Activated CD4-positive, alpha-beta memory T cell treated with anti-CD3 and anti-CD28 coated beads, Interleukin-2, amount 10 ng/mL, durations not matched to agents 7 days and 5 days (primary cell): ENCODE data around the gene APEH. TPM values are rescaled to one million over a fixed set of nuclear protein-coding genes. Genes with fewer than 3 reads are reported as not detected.

Source experiments
- CTCF ChIA-PET: fragments of 350-600 bp; sonication (Branson Sonifier 250); formaldehyde crosslinking; loops from one replicate; lab custom pipeline; 2021; ENCODE audit warnings: antibody characterized with exemption, inconsistent platforms; lab: Charles Lee
- POLR2A ChIA-PET: fragments of 350-600 bp; sonication (Branson Sonifier 250); formaldehyde crosslinking; loops from one replicate; lab custom pipeline; 2021; ENCODE audit warnings: antibody characterized with exemption; lab: Charles Lee
- DNase-seq: peaks from one replicate; pipeline ENCODE4 v3.0.0-alpha.2; 2020
- H3K27ac Mint-ChIP-seq: one replicate; pipeline ENCODE4 v1.8.0; 2021; ENCODE audit warnings: mild to moderate bottlenecking, mixed read lengths
- H3K27me3 Mint-ChIP-seq: one replicate; pipeline ENCODE4 v1.8.0; 2021; ENCODE audit warnings: mixed read lengths
- H3K36me3 Mint-ChIP-seq: one replicate; pipeline ENCODE4 v1.8.0; 2021; ENCODE audit warnings: low read depth, mixed read lengths
- H3K4me1 Mint-ChIP-seq: one replicate; pipeline ENCODE4 v1.8.0; 2021; ENCODE audit warnings: mixed read lengths
- H3K4me3 Mint-ChIP-seq: one replicate; pipeline ENCODE4 v1.8.0; 2021; ENCODE audit warnings: mild to moderate bottlenecking, mixed read lengths
- H3K9me3 Mint-ChIP-seq: one replicate; pipeline ENCODE4 v1.8.0; 2021; ENCODE audit warnings: mixed read lengths
- total RNA-seq, 2 experiments: library from RNA; stranded (reverse); gene quantifications; one replicate each; pipeline ENCODE4 v1.2.3, GENCODE V29; 2021

APEH gene
- total RNA-seq, 2 experiments from 2014 or later, result 132 to 136 TPM

DNA sequence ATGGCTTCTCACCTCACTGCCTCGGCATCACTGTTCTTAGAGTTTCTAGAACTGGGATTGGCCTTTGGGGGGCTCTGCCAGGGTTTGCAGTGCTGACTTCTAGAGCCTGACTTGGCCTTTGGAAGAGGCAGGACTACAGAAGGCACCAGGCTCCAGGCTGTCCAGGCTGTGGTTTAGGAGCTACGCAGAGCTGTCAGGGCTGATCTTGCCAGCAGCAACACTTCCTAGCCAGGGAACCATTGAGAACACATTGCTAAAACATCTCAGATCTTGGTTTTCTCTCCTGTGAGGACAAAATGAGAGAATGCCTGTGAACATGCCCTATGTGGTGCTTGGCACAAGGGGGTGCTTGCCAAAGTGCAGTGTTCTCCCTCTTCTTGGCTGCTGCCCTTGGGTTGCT lies 34.6 kb upstream of the APEH start:
- ChIA-PET CTCF (no interaction called here), POLR2A (no interaction called here)
- Mint-ChIP-seq H3K4me1 (peaks cover 5% of the 10 kb centered on the region), H3K36me3 (no peaks in the 10 kb centered on the region), H3K9me3 (no peaks in the 10 kb centered on the region), H3K27me3 (peaks cover 7% of the 10 kb centered on the region), H3K27ac (no peak overlapping the region), H3K4me3 (no peak overlapping the region)
- DNase-seq, result no peak

DNA sequence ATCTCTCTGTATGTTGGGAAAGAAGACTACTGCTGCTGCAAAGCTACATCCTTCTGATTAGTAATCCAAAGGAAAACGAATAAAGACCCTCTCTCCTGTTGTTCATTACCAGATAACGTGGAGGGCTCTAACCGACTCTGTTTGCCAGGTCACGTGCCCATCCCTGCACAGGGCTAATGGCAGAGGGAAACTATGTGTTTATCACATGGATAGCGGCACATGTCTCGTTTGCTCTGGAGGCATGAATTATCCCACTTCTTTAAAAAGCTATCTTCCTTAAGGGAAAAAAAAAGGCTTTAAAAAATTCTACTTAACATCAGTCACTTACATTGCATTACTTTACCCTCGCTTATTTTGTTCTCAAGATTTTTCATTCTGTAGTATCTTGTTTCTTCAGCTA lies 32.9 kb upstream of the APEH start:
- Mint-ChIP-seq H3K27ac (no peak overlapping the region), H3K9me3 (no peaks in the 10 kb centered on the region), H3K27me3 (peaks cover 4% of the 10 kb centered on the region), H3K36me3 (no peaks in the 10 kb centered on the region), H3K4me1 (peaks cover 5% of the 10 kb centered on the region), H3K4me3 (no peak overlapping the region)
- ChIA-PET CTCF (no interaction called here), POLR2A (no interaction called here)
- no peak for DNase-seq

DNA sequence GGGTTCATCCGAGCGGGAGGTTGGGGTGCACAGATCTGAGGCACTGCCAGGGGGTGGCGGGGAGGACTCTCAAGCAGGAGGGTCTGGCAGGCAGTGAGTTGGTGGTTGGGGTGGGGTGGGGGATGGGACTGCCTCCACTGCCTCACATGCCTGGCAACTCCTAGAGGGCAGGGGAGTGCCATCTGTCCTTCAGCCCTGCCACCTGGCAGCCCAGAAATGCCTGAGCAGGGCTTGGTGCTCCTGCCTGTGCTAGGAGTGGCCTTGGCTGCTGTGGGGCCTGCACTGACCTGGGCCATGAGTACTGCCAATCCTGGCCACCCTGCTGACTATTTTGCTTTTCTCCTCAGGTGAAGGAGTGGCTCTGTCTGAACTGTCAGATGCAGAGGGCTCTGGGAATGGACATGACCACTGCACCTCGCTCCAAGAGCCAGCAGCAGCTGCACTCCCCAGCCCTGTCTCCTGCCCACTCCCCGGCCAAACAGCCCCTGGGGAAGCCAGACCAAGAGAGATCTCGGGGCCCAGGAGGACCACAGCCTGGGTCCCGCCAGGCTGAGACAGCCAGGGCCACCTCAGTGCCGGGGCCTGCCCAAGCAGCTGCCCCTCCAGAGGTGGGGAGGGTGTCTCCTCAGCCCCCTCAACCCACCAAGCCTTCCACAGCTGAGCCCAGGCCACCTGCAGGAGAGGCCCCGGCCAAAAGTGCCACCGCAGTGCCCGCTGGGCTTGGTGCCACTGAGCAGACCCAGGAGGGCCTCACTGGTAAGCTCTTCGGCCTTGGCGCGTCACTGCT lies 32.0 kb upstream of the APEH start:
- CTCF ChIA-PET, result no interaction called here
- POLR2A ChIA-PET, result no interaction called here
- H3K4me3 Mint-ChIP-seq, result no peak overlapping the region

DNA sequence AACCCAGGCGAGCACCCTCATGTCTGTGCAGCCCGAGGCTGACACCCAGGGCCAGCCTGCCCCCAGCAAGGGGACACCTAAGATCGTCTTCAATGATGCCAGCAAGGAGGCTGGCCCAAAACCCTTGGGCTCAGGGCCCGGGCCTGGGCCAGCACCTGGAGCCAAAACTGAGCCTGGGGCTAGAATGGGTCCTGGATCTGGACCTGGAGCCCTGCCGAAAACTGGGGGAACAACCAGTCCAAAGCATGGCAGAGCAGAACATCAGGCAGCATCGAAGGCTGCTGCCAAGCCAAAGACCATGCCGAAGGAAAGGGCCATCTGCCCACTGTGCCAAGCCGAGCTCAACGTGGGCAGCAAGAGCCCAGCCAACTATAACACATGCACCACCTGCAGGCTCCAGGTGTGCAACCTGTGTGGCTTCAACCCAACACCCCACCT lies 31.4 kb upstream of the APEH start:
- POLR2A ChIA-PET, result no interaction called here
- no peak overlapping the region for H3K4me3 Mint-ChIP-seq
- H3K9me3 Mint-ChIP-seq, result no peaks in the 10 kb centered on the region

More for the DNA sequence above, 32.0 kb upstream of the APEH start:
- Mint-ChIP-seq H3K36me3 (no peaks in the 10 kb centered on the region), H3K27me3 (peaks cover 4% of the 10 kb centered on the region), H3K9me3 (no peaks in the 10 kb centered on the region), H3K27ac (no peak overlapping the region), H3K4me1 (peaks cover 1% of the 10 kb centered on the region)
- no peak for DNase-seq

DNA sequence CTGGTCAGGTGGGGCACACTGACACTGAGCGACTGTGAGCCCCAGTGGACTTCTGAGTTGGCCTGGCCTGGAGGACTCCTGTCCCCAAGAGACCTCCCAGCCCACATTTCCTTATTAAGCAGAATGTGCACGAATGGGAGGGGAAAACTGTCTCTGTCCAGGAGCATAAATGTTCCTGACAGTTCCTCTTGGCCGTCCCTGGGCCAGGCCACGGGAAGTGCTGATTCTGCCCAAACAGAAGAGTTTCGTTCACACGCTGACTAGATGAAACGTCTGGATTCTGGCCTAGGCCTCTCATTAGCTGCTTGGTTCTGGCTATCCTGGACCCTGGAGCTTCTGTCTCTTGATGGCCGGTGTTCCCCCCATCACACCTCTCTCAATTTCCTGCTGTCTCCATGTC lies 29.5 kb upstream of the APEH start:
- Mint-ChIP-seq H3K27me3 (peaks cover 4% of the 10 kb centered on the region), H3K4me1 (no peaks in the 10 kb centered on the region), H3K27ac (no peak overlapping the region), H3K9me3 (no peaks in the 10 kb centered on the region), H3K36me3 (no peaks in the 10 kb centered on the region), H3K4me3 (no peak overlapping the region)
- CTCF ChIA-PET, result no interaction called here
- DNase-seq, result no peak
- POLR2A ChIA-PET, result no interaction called here

More for the DNA sequence above, 31.4 kb upstream of the APEH start:
- Mint-ChIP-seq H3K36me3 (no peaks in the 10 kb centered on the region), H3K27ac (no peak overlapping the region), H3K4me1 (no peaks in the 10 kb centered on the region), H3K27me3 (peaks cover 4% of the 10 kb centered on the region)
- no peak for DNase-seq
- CTCF ChIA-PET, result no interaction called here

DNA sequence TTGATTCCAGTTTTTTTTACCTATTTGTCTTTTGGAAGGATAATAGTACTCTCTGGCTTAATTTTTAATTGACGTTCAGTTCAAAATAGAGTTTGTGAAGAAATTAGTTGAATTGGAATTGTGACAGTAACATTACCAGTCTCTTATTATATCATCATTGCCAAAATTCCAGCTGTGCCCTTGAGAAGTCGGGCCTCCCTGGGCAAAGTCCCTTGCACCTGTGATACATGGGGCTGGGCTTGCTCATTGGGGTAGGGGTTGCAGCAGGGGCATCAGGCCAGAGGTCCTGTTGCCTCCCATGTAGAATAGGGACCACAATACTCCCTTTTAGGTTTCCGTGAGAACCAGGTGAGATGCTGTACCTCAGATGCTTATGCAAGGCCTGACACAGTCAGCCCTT lies 27.9 kb upstream of the APEH start:
- no peak for DNase-seq
- no peaks in the 10 kb centered on the region for H3K4me1 Mint-ChIP-seq
- H3K4me3 Mint-ChIP-seq, result no peak overlapping the region
- ChIA-PET POLR2A (no interaction called here), CTCF (interaction anchor here (1.1 kb wide), 1 partner anchor 25 kb away, joined by 3 read pairs; no protein-coding TSS in a partner anchor)
- H3K27ac Mint-ChIP-seq, result no peak overlapping the region
- H3K9me3 Mint-ChIP-seq, result no peaks in the 10 kb centered on the region
- H3K27me3 Mint-ChIP-seq, result peaks cover under 1% of the 10 kb centered on the region
- H3K36me3 Mint-ChIP-seq, result no peaks in the 10 kb centered on the region

DNA sequence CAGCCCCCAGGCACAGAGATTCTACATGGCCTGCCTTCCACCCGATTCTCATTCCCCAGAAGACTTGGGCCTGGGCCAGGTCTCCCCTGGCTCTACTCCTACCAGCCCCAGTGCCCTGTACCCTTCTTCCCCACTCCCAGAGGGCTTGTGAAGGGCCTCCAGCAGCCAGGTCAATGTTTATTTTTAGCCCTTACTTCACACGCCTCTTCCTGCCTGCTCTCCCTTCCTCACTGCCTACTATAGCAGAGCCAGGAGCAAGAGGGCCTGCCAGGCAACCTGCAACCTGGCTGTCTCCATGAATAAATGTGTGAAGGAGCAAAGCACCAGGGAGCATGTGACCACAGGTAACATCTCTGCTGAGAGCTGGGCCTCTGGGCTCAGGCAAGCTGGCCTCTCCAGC lies 26.4 kb upstream of the APEH start:
- H3K9me3 Mint-ChIP-seq, result no peaks in the 10 kb centered on the region
- CTCF ChIA-PET, result interaction anchor here (1.7 kb wide), 1 partner anchor 108 kb away, joined by 5 read pairs; no protein-coding TSS in a partner anchor
- no peaks in the 10 kb centered on the region for H3K36me3 Mint-ChIP-seq
- H3K27ac Mint-ChIP-seq, result no peak overlapping the region
- H3K4me1 Mint-ChIP-seq, result no peaks in the 10 kb centered on the region
- POLR2A ChIA-PET, result no interaction called here
- no peak overlapping the region for H3K4me3 Mint-ChIP-seq
- no peaks in the 10 kb centered on the region for H3K27me3 Mint-ChIP-seq
- no peak for DNase-seq

DNA sequence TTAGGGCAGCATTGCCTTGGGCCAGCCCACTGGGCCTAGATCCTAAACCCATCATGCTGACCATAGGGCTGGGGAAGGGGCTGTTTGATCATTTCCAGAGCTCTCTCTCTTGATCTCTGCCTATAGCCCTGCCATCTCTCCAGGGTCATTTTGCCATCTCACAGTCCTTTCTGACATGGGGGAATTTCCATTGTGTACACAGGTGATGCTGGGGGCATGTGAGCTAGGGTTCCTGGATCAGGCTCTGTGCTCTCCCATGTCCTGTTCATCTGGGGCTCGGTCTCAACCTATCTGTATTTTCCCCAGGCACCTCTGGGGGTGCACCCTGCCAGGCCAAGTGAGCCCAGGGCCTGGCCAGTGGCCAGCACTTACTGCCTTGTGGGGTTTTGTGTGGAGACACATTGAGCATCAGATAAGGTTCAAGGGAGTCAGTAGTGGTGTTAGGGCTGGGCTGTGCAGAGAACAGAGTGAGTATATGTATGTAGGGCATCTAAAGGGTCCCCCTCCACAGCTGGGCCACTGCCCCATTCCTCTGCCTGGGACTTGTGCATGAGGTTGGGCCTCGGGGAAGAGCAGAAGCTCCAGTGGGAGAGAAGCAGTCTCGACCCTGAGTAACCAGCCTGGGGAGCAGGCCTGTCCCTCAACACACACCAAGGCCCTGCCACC lies 25.7 kb upstream of the APEH start:
- no peaks in the 10 kb centered on the region for H3K27me3 Mint-ChIP-seq
- H3K36me3 Mint-ChIP-seq, result no peaks in the 10 kb centered on the region
- no peak overlapping the region for H3K27ac Mint-ChIP-seq
- POLR2A ChIA-PET, result no interaction called here
- DNase-seq, result no peak
- H3K9me3 Mint-ChIP-seq, result no peaks in the 10 kb centered on the region
- no peaks in the 10 kb centered on the region for H3K4me1 Mint-ChIP-seq
- H3K4me3 Mint-ChIP-seq, result no peak overlapping the region
- CTCF ChIA-PET, result interaction anchor here (1.7 kb wide), 1 partner anchor 108 kb away, joined by 5 read pairs; no protein-coding TSS in a partner anchor

DNA sequence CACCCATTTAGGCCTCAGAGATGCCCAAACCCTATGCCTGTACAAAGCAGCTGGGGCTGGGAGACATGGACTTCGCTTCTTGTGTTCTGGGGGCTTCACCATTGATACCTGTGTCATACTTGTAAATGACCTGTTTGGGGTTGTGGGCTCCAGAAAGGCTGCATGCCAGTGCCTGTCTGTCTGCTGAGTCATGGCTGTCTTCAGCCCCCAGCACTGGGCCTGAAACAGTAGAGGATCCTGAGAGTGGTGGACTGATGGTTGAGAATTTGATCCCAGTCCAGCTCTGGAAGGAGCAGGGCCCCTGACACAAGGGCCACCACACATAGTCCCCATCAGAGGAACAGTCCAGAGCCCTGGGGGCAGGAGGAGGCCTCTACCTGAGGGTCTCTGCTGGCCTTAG lies 24.6 kb upstream of the APEH start:
- POLR2A ChIA-PET, result no interaction called here
- DNase-seq, result no peak
- no peaks in the 10 kb centered on the region for H3K36me3 Mint-ChIP-seq
- CTCF ChIA-PET, result interaction anchor here (0.8 to 1.7 kb wide), 2 partner anchors 110 to 469 kb away, joined by 3 to 5 read pairs; no protein-coding TSS in a partner anchor
- no peaks in the 10 kb centered on the region for H3K4me1 Mint-ChIP-seq
- H3K9me3 Mint-ChIP-seq, result no peaks in the 10 kb centered on the region
- no peaks in the 10 kb centered on the region for H3K27me3 Mint-ChIP-seq
- no peak overlapping the region for H3K27ac Mint-ChIP-seq
- H3K4me3 Mint-ChIP-seq, result no peak overlapping the region

DNA sequence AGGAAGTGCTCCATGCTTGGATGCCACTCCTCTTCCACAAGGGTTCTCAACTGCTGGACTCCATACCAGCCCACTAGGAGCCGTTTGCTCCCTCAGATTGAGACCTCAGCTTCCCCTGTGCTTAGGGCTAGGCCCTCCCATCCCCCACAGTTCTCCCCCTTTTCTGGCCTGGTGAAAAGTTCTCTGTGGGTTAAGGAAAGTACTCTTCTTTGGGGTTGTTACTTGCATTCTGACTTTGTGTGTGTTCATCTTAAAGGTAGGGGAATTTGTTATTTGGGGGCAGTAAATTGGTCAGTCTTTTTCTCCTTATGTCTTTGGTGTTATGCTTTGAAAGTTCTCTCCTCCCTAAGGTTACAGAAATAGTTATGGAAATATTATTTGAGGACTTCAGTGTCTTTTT lies 24.0 kb upstream of the APEH start:
- ChIA-PET CTCF (interaction anchor here (0.8 kb wide), 1 partner anchor 469 kb away, joined by 3 read pairs; no protein-coding TSS in a partner anchor), POLR2A (no interaction called here)
- no peaks in the 10 kb centered on the region for H3K4me1 Mint-ChIP-seq
- no peaks in the 10 kb centered on the region for H3K27me3 Mint-ChIP-seq
- no peak overlapping the region for H3K27ac Mint-ChIP-seq
- H3K4me3 Mint-ChIP-seq, result no peak overlapping the region
- H3K36me3 Mint-ChIP-seq, result no peaks in the 10 kb centered on the region
- DNase-seq, result no peak
- H3K9me3 Mint-ChIP-seq, result no peaks in the 10 kb centered on the region

DNA sequence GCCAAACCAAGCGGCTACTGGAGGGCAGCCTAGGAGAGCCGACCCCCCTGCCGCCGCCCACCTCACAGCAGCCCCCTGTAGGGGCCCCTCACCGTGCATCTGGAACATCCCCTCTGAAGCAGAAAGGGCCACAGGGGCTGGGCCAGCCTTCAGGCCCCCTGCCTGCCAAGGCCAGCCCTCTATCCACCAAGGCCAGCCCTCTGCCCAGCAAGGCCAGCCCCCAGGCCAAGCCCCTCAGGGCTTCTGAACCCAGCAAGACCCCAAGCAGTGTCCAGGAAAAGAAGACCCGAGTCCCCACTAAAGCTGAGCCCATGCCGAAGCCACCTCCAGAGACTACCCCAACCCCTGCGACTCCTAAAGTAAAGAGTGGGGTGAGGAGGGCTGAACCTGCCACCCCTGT lies 23.5 kb upstream of the APEH start:
- POLR2A ChIA-PET, result no interaction called here
- H3K36me3 Mint-ChIP-seq, result no peaks in the 10 kb centered on the region
- no peaks in the 10 kb centered on the region for H3K4me1 Mint-ChIP-seq
- CTCF ChIA-PET, result no interaction called here
- no peaks in the 10 kb centered on the region for H3K9me3 Mint-ChIP-seq
- DNase-seq, result no peak
- no peak overlapping the region for H3K27ac Mint-ChIP-seq
- H3K27me3 Mint-ChIP-seq, result no peaks in the 10 kb centered on the region
- H3K4me3 Mint-ChIP-seq, result no peak overlapping the region

DNA sequence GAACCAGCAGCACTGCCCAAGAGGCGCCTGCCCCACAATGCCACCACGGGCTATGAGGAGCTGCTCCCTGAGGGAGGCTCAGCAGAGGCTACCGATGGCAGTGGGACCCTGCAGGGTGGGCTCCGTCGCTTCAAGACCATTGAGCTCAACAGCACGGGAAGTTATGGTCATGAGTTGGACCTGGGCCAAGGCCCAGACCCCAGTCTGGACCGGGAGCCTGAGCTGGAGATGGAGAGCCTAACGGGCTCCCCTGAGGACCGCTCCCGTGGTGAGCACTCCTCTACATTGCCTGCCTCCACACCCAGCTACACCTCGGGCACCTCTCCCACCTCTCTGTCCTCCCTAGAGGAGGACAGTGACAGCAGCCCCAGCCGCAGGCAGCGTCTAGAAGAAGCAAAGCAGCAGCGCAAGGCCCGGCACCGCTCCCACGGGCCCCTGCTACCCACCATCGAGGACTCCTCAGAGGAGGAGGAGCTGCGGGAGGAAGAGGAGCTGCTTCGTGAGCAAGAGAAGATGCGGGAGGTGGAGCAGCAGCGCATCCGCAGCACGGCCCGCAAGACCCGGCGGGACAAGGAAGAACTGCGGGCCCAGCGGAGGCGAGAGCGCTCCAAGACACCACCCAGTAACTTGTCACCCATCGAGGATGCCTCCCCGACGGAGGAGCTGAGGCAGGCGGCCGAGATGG lies 21.8 kb upstream of the APEH start:
- Mint-ChIP-seq H3K4me1 (no peaks in the 10 kb centered on the region), H3K9me3 (no peaks in the 10 kb centered on the region), H3K36me3 (no peaks in the 10 kb centered on the region), H3K27me3 (no peaks in the 10 kb centered on the region), H3K4me3 (no peak overlapping the region), H3K27ac (no peak overlapping the region)
- POLR2A ChIA-PET, result no interaction called here
- DNase-seq, result no peak
- CTCF ChIA-PET, result interaction anchor here (1.9 kb wide), 1 partner anchor 113 kb away, joined by 5 read pairs; no protein-coding TSS in a partner anchor

DNA sequence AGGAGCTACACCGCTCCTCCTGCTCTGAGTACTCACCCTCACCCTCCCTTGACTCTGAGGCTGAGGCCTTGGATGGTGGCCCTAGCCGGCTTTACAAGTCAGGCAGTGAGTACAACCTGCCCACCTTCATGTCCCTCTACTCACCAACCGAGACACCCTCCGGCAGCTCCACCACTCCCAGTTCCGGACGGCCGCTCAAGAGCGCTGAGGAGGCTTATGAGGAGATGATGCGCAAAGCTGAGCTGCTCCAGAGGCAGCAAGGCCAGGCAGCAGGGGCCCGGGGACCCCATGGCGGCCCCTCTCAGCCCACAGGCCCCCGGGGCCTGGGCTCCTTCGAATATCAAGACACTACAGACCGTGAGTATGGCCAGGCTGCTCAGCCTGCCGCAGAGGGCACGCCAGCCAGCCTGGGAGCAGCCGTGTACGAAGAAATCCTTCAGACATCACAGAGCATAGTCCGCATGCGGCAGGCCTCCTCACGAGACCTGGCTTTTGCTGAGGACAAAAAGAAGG lies 21.2 kb upstream of the APEH start:
- Mint-ChIP-seq H3K27me3 (no peaks in the 10 kb centered on the region), H3K36me3 (no peaks in the 10 kb centered on the region), H3K4me3 (no peak overlapping the region), H3K9me3 (no peaks in the 10 kb centered on the region), H3K27ac (no peak overlapping the region), H3K4me1 (no peaks in the 10 kb centered on the region)
- no peak for DNase-seq
- ChIA-PET CTCF (interaction anchor here (1.9 kb wide), 1 partner anchor 113 kb away, joined by 5 read pairs; no protein-coding TSS in a partner anchor), POLR2A (no interaction called here)
